GM12873 (cell line): ENCODE measurements around the gene ARSB.

Experiments
- TF ChIP-seq, protein P1 (sequence below): IDR thresholded peaks from 2 replicates; pipeline ENCODE4 v1.5.1; 2012; ENCODE audit warnings: low read depth, mild to moderate bottlenecking, moderate library complexity, low read length, control low read depth; ENCODE audit not compliant: insufficient read depth; ENCODE audit errors: missing control alignments

ARSB gene

GRCh38 chr5:78787783-78788182 lies 197.3 kb downstream of the ARSB start:
- TF ChIP-seq, protein P1, sequence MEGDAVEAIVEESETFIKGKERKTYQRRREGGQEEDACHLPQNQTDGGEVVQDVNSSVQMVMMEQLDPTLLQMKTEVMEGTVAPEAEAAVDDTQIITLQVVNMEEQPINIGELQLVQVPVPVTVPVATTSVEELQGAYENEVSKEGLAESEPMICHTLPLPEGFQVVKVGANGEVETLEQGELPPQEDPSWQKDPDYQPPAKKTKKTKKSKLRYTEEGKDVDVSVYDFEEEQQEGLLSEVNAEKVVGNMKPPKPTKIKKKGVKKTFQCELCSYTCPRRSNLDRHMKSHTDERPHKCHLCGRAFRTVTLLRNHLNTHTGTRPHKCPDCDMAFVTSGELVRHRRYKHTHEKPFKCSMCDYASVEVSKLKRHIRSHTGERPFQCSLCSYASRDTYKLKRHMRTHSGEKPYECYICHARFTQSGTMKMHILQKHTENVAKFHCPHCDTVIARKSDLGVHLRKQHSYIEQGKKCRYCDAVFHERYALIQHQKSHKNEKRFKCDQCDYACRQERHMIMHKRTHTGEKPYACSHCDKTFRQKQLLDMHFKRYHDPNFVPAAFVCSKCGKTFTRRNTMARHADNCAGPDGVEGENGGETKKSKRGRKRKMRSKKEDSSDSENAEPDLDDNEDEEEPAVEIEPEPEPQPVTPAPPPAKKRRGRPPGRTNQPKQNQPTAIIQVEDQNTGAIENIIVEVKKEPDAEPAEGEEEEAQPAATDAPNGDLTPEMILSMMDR: no peak

GRCh38 chr5:78785454-78785853 lies 199.7 kb downstream of the ARSB start:
- TF ChIP-seq, protein P1: no peak

DNA sequence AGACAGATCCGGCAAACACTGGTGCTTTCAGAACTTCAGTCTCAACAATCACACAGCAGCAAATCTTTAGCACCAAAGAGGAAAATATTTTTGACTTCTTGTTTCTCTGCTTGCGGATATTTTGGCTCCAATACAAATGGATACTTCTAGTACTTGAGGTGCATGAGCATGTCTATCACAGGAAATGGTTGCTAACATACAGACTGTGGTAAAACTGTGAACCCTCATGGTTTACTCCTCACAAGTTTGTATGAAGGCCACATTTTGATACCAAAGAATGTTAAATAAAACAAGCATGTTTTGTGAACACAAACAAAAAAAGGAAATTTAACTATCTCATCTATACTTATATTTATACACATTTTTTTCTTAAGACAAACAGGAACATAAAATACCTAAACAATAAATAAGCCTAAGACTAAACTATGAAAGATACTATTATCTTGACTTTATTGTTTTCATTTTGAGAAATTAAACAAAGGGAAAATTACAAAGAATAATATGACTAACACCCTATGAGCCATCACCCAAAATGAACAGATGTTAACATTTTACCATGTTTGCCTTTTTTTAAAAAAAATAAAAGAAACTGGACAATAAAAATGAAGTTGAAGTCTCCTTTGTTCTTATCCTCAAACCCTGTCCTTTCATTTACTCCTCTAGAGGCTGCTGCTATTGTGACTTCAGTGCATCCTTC lies 201.5 kb downstream of the ARSB start:
- TF ChIP-seq, protein P1: no peak

DNA sequence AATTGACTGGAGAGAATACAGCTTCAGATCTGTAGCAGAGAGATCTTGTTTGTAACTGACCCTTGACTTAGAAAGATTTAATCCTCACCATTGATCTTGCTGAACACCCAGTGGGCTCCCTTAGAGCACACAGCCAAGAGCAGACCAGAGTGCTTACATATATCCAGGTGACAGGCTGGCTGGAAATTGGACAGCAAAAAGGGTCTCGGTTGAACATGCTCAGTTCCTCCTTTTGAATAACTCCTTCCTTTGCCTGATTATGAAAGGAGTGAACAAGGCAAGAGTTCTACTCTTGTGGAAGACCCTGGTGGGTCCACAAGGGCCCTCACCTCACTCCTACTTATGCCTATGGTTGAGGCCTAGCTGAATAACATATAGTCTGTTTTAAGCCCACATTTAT lies 202.4 kb downstream of the ARSB start:
- TF ChIP-seq, protein P1: no peak

- TF ChIP-seq, protein P1: no peak
Observed at GRCh38 chr5:78781611-78782286, 203.4 kb downstream of the ARSB start.

- TF ChIP-seq, protein P1: no peak
Observed at GRCh38 chr5:78779771-78780616, 205.1 kb downstream of the ARSB start.

- TF ChIP-seq, protein P1: no peak
Observed at GRCh38 chr5:78779262-78779661, 205.8 kb downstream of the ARSB start.
